GM20000 (cell line): ENCODE data around the gene ZNF805.
A peak's percentile ranks its signal among the peaks of the same experiment; 100 is the strongest.
"Not testable (repeated sequence)": the region's sequence is repeated elsewhere in the genome, so short reads cannot be mapped to it uniquely, and the experiment has no call there.

Experiments used
- DNase-seq: peaks from one replicate; pipeline ENCODE4 v3.0.0; 2012; ENCODE audit warnings: low spot score
- CTCF ChIP-seq: IDR thresholded peaks from 2 replicates; pipeline ENCODE4 v1.5.1; 2012; ENCODE audit warnings: mild to moderate bottlenecking, control low read depth; ENCODE audit errors: extremely low read depth, missing control alignments

Gene ZNF805

GRCh38 chr19:57240311-57241090 is at the start of gene ZNF805:
Gene ZNF805 (plus strand): TSS chr19:57240632. CDS start chr19:57240892, 260 bp downstream.
- peak; percentile 97 for DNase-seq
- TF ChIP-seq CTCF: no peak

DNA sequence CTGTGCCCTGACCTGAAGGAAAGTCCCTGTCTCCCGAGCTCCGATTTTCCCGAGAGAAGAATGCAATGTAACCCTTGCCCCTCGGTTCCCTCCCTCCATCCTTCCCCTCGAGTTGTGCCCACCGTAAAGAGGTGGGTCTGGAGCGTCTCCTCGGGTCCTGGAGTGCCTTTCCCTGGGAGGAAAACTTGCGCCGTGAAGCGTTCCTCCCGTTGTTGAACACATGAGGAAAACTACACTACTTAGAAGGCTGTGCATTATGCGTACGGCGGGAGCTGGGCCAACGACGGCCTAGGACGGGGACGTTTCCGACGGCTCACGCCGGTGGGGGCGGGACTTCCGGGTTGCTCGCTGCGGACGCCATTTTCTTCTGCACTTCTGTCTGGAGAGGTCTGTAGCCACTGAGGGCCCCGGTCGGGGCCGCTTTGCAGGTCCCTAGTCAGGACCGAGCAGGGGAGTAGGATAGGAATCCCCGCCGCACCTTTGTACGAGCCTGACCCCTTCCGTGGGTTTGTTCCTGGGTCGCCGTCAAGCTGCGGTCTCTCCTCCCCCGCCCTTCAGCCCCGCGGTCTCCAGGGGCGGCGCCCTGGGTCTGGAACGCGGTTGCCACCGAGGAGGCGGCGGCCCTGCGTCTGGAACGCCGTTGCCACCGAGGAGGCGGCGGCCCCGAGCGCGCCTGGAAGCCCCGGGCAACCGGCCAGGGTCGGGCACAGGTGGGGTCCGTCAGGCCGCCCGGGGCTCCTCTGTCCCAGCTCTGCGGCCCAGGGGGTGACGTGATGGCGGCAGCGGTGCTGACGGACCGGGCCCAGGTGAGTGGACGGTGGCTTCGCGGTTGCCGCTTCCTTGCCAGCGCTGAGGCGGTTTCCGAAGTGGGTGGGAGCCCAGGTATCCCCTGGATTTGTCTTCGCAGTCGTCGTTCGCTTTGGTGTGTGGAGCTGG is 49.0 kb upstream of the ZNF805 start, which contains the start of gene ZNF264:
ZNF264 (plus strand) TSS at position 360 of the 936 bp plus-strand sequence; CDS start at position 774, 414 bp downstream.
- TF ChIP-seq CTCF: no peak
- peak; percentile 94 for DNase-seq

- peak; percentile 25 for DNase-seq
- no peak for TF ChIP-seq CTCF
Observed at GRCh38 chr19:57192077-57192420, 48.4 kb upstream of the ZNF805 start.

GRCh38 chr19:57192993-57193392 is 47.4 kb upstream of the ZNF805 start:
- no peak for DNase-seq
- TF ChIP-seq CTCF: no peak

- not testable (repeated sequence) for DNase-seq
Observed at GRCh38 chr19:57197874-57198273, 42.6 kb upstream of the ZNF805 start.

GRCh38 chr19:57202160-57202559 is 38.3 kb upstream of the ZNF805 start:
- no peak for TF ChIP-seq CTCF
- DNase-seq: no peak

GRCh38 chr19:57210381-57210780 is 30.1 kb upstream of the ZNF805 start:
- DNase-seq: no peak
- no peak for TF ChIP-seq CTCF
